PC-3 (cell line): Measurements from ENCODE around the gene TAF4.

Source experiments
- EZH2phosphoT487 ChIP-seq: fragments of 300-600 bp; sonication (generic); IDR thresholded peaks from 2 replicates; pipeline ENCODE4 v1.6.1; 2018; ENCODE audit warnings: mild to moderate bottlenecking, antibody characterized with exemption, low read length, borderline replicate concordance
- TF ChIP-seq, protein P1 (sequence below): fragments of 300-600 bp; sonication (generic); conservative IDR thresholded peaks from 2 replicates; pipeline ENCODE4 v1.5.1; 2017; ENCODE audit warnings: antibody characterized with exemption, low read depth, mild to moderate bottlenecking, low read length

GRCh38 chr20:62021793-62022385 lies 43.8 kb downstream of the TAF4 start:
- TF ChIP-seq, protein P1, sequence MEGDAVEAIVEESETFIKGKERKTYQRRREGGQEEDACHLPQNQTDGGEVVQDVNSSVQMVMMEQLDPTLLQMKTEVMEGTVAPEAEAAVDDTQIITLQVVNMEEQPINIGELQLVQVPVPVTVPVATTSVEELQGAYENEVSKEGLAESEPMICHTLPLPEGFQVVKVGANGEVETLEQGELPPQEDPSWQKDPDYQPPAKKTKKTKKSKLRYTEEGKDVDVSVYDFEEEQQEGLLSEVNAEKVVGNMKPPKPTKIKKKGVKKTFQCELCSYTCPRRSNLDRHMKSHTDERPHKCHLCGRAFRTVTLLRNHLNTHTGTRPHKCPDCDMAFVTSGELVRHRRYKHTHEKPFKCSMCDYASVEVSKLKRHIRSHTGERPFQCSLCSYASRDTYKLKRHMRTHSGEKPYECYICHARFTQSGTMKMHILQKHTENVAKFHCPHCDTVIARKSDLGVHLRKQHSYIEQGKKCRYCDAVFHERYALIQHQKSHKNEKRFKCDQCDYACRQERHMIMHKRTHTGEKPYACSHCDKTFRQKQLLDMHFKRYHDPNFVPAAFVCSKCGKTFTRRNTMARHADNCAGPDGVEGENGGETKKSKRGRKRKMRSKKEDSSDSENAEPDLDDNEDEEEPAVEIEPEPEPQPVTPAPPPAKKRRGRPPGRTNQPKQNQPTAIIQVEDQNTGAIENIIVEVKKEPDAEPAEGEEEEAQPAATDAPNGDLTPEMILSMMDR = no peak
- no peak for TF ChIP-seq EZH2phosphoT487
